Activated CD4-positive, alpha-beta T cell treated with anti-CD3 and anti-CD28 coated beads for 36 hours (primary cell): ENCODE measurements around the gene CYP4F2. TPM values are rescaled to one million over a fixed set of nuclear protein-coding genes. Genes with fewer than 3 reads are reported as not detected.
A peak's percentile ranks its signal among the peaks of the same experiment; 100 is the strongest.
"Not testable (repeated sequence)": the region's sequence is repeated elsewhere in the genome, so short reads cannot be mapped to it uniquely, and the experiment has no call there.

Source experiments
- ATAC-seq: fragments of 200-7000 bp; cut with Tn5 transposase; one replicate; pipeline ENCODE4 v1.10.0; 2021; ENCODE audit warnings: mild to moderate bottlenecking, moderate library complexity
- CTCF ChIA-PET: fragments of 350-600 bp; sonication (Branson Sonifier 250); formaldehyde crosslinking; loops from one replicate; lab custom pipeline; 2021; ENCODE audit warnings: antibody characterized with exemption; lab: Charles Lee
- POLR2A ChIA-PET: fragments of 350-600 bp; sonication (Branson Sonifier 250); formaldehyde crosslinking; loops from one replicate; lab custom pipeline; 2021; ENCODE audit warnings: antibody characterized with exemption, inconsistent platforms; lab: Charles Lee
- DNase-seq: peaks from one replicate; pipeline ENCODE4 v3.0.0-alpha.2; 2020
- H3K27ac Mint-ChIP-seq: one replicate; pipeline ENCODE4 v1.8.0; 2021; ENCODE audit warnings: mixed read lengths
- H3K27me3 Mint-ChIP-seq: one replicate; pipeline ENCODE4 v1.8.0; 2021; ENCODE audit warnings: mixed read lengths
- H3K36me3 Mint-ChIP-seq: one replicate; pipeline ENCODE4 v1.8.0; 2021; ENCODE audit warnings: low read depth, mixed read lengths
- H3K4me1 Mint-ChIP-seq: one replicate; pipeline ENCODE4 v1.8.0; 2021; ENCODE audit warnings: mixed read lengths
- H3K4me3 Mint-ChIP-seq: one replicate; pipeline ENCODE4 v1.8.0; 2021; ENCODE audit warnings: mild to moderate bottlenecking, moderate library complexity, mixed read lengths
- H3K9me3 Mint-ChIP-seq: one replicate; pipeline ENCODE4 v1.8.0; 2021; ENCODE audit warnings: low read depth, mixed read lengths
- intact Hi-C, 2 experiments: fragments of 100-400 bp; cut with DNase I in 1 of 2; cut with micrococcal nuclease in 1 of 2; formaldehyde crosslinking; loops; one replicate each; pipeline versions ENCODE4 v1.14.2 to v1.15.1; 2022 to 2024; cut with DNase I, micrococcal nuclease
- total RNA-seq, 2 experiments: library from RNA; stranded (reverse); gene quantifications; one replicate each; pipeline ENCODE4 v1.2.3, GENCODE V29; 2021

Gene CYP4F2
- total RNA-seq, 2 experiments from 2014 or later, result not detected

- DNase-seq, result no peak
- H3K27ac Mint-ChIP-seq, result no peak overlapping the region
- H3K27me3 Mint-ChIP-seq, result peaks cover 13% of the 10 kb centered on the region
- no peaks in the 10 kb centered on the region for H3K9me3 Mint-ChIP-seq
- no peaks in the 10 kb centered on the region for H3K36me3 Mint-ChIP-seq
- intact Hi-C loops, result no loop called here
- no peak overlapping the region for H3K4me3 Mint-ChIP-seq
- POLR2A ChIA-PET, result no interaction called here
- ATAC-seq, result no peak
- H3K4me1 Mint-ChIP-seq, result peaks cover 3% of the 10 kb centered on the region
- CTCF ChIA-PET, result interaction anchor here (0.7 to 1.3 kb wide), 3 partner anchors 10 to 998 kb away, joined by 3 to 4 read pairs (median 4); no protein-coding TSS in a partner anchor
These were observed 22.9 kb downstream of the CYP4F2 start for GRCh38 chr19:15874821-15875474.

- CTCF ChIA-PET, H3K9me3 Mint-ChIP-seq, ATAC-seq, POLR2A ChIA-PET, H3K27ac Mint-ChIP-seq, intact Hi-C loops, H3K4me1 Mint-ChIP-seq, H3K36me3 Mint-ChIP-seq, H3K4me3 Mint-ChIP-seq, DNase-seq: not testable (repeated sequence)
- H3K27me3 Mint-ChIP-seq, result peaks cover 11% of the 10 kb centered on the region
These were observed 24.1 kb downstream of the CYP4F2 start for GRCh38 chr19:15873771-15874170.

- no peak overlapping the region for H3K4me3 Mint-ChIP-seq
- peaks cover 3% of the 10 kb centered on the region for H3K4me1 Mint-ChIP-seq
- no peak overlapping the region for H3K27ac Mint-ChIP-seq
- H3K27me3 Mint-ChIP-seq, result peaks cover 10% of the 10 kb centered on the region
- ATAC-seq (peak; percentile 55), DNase-seq (peak; percentile 43)
- ChIA-PET CTCF (no interaction called here), POLR2A (interaction anchor here (0.6 kb wide), 1 partner anchor 235 kb away, joined by 3 read pairs; no protein-coding TSS in a partner anchor)
- no peaks in the 10 kb centered on the region for H3K9me3 Mint-ChIP-seq
- H3K36me3 Mint-ChIP-seq, result no peaks in the 10 kb centered on the region
- intact Hi-C loops, result no loop called here
These were observed 26.3 kb downstream of the CYP4F2 start for GRCh38 chr19:15871570-15871969.

- H3K36me3 Mint-ChIP-seq, result no peaks in the 10 kb centered on the region
- POLR2A ChIA-PET, result no interaction called here
- intact Hi-C loops, result loop anchor here in 1 of 2 experiments (1.0 to 5.0 kb wide), 2 partner anchors 58 to 241 kb away; no protein-coding TSS in a partner anchor
- H3K4me1 Mint-ChIP-seq, result peaks cover 3% of the 10 kb centered on the region
- CTCF ChIA-PET, result interaction anchor here (0.6 to 1.2 kb wide), 4 partner anchors 10 to 1047 kb away, joined by 3 read pairs; partner anchors contain the start of gene FAM32A
- peaks cover 8% of the 10 kb centered on the region for H3K27me3 Mint-ChIP-seq
- no peak overlapping the region for H3K27ac Mint-ChIP-seq
- ATAC-seq (no peak), DNase-seq (no peak)
- no peak overlapping the region for H3K4me3 Mint-ChIP-seq
- no peaks in the 10 kb centered on the region for H3K9me3 Mint-ChIP-seq
These were observed 28.0 kb downstream of the CYP4F2 start for GRCh38 chr19:15869873-15870272.

GRCh38 chr19:15869109-15869555, 28.7 kb downstream of the CYP4F2 start:
- Mint-ChIP-seq H3K4me1 (peaks cover 3% of the 10 kb centered on the region), H3K27me3 (peaks cover 5% of the 10 kb centered on the region), H3K4me3 (no peak overlapping the region), H3K36me3 (no peaks in the 10 kb centered on the region), H3K9me3 (no peaks in the 10 kb centered on the region), H3K27ac (no peak overlapping the region)
- peak; percentile 50 for DNase-seq
- intact Hi-C loops, result loop anchor here in 1 of 2 experiments (1.0 to 5.0 kb wide), 2 partner anchors 57 to 240 kb away; no protein-coding TSS in a partner anchor
- peak; percentile 74 for ATAC-seq
- ChIA-PET POLR2A (no interaction called here), CTCF (interaction anchor here (0.6 to 1.2 kb wide), 4 partner anchors 11 to 316 kb away, joined by 3 read pairs; partner anchors contain the start of gene FAM32A)

- ChIA-PET POLR2A (interaction anchor here (0.6 kb wide), 1 partner anchor 883 kb away, joined by 3 read pairs; no protein-coding TSS in a partner anchor), CTCF (no interaction called here)
- no peaks in the 10 kb centered on the region for H3K27me3 Mint-ChIP-seq
- H3K4me3 Mint-ChIP-seq, result no peak overlapping the region
- no peaks in the 10 kb centered on the region for H3K9me3 Mint-ChIP-seq
- intact Hi-C loops, result loop anchor here in 1 of 2 experiments (5.0 kb wide), 1 partner anchor 54 kb away; no protein-coding TSS in a partner anchor
- ATAC-seq (no peak), DNase-seq (no peak)
- no peaks in the 10 kb centered on the region for H3K36me3 Mint-ChIP-seq
- no peak overlapping the region for H3K27ac Mint-ChIP-seq
- H3K4me1 Mint-ChIP-seq, result peaks cover 1% of the 10 kb centered on the region
These were observed 31.2 kb downstream of the CYP4F2 start for GRCh38 chr19:15866636-15867035.

GRCh38 chr19:15864824-15865223, 33.0 kb downstream of the CYP4F2 start:
- ChIA-PET POLR2A (interaction anchor here (0.6 kb wide), 1 partner anchor 250 kb away, joined by 6 read pairs; no protein-coding TSS in a partner anchor), CTCF (interaction anchor here (0.9 to 1.7 kb wide), 3 partner anchors 11 to 234 kb away, joined by 4 read pairs; no protein-coding TSS in a partner anchor)
- H3K27ac Mint-ChIP-seq, result no peak overlapping the region
- no peaks in the 10 kb centered on the region for H3K4me1 Mint-ChIP-seq
- H3K9me3 Mint-ChIP-seq, result no peaks in the 10 kb centered on the region
- DNase-seq (no peak), ATAC-seq (no peak)
- intact Hi-C loops, result loop anchor here in 1 of 2 experiments (5.0 kb wide), 1 partner anchor 53 kb away; no protein-coding TSS in a partner anchor
- no peak overlapping the region for H3K4me3 Mint-ChIP-seq
- no peaks in the 10 kb centered on the region for H3K36me3 Mint-ChIP-seq
- H3K27me3 Mint-ChIP-seq, result peaks cover 2% of the 10 kb centered on the region

- Mint-ChIP-seq H3K4me1 (no peaks in the 10 kb centered on the region), H3K27ac (no peak overlapping the region), H3K36me3 (no peaks in the 10 kb centered on the region), H3K9me3 (no peaks in the 10 kb centered on the region), H3K27me3 (peaks cover 2% of the 10 kb centered on the region), H3K4me3 (no peak overlapping the region)
- ChIA-PET POLR2A (no interaction called here), CTCF (interaction anchor here (0.9 kb wide), 1 partner anchor 196 kb away, joined by 3 read pairs; no protein-coding TSS in a partner anchor)
- intact Hi-C loops, result no loop called here
- ATAC-seq (no peak), DNase-seq (no peak)
These were observed 34.6 kb downstream of the CYP4F2 start for GRCh38 chr19:15863272-15863671.

GRCh38 chr19:15862444-15862843, 35.4 kb downstream of the CYP4F2 start:
- no peaks in the 10 kb centered on the region for H3K9me3 Mint-ChIP-seq
- no peak for DNase-seq
- H3K27ac Mint-ChIP-seq, result no peak overlapping the region
- H3K4me1 Mint-ChIP-seq, result no peaks in the 10 kb centered on the region
- intact Hi-C loops, result no loop called here
- H3K4me3 Mint-ChIP-seq, result no peak overlapping the region
- H3K27me3 Mint-ChIP-seq, result peaks cover 2% of the 10 kb centered on the region
- ChIA-PET POLR2A (no interaction called here), CTCF (interaction anchor here (1.1 kb wide), 1 partner anchor 10 kb away, joined by 3 read pairs; no protein-coding TSS in a partner anchor)
- no peaks in the 10 kb centered on the region for H3K36me3 Mint-ChIP-seq
- no peak for ATAC-seq

GRCh38 chr19:15860522-15860921, 37.4 kb downstream of the CYP4F2 start:
- no peaks in the 10 kb centered on the region for H3K4me1 Mint-ChIP-seq
- H3K27me3 Mint-ChIP-seq, result peaks cover 2% of the 10 kb centered on the region
- H3K27ac Mint-ChIP-seq, result no peak overlapping the region
- DNase-seq (no peak), ATAC-seq (no peak)
- intact Hi-C loops, result no loop called here
- H3K9me3 Mint-ChIP-seq, result no peaks in the 10 kb centered on the region
- ChIA-PET POLR2A (no interaction called here), CTCF (no interaction called here)
- H3K4me3 Mint-ChIP-seq, result no peak overlapping the region
- H3K36me3 Mint-ChIP-seq, result no peaks in the 10 kb centered on the region

- Mint-ChIP-seq H3K4me1 (no peaks in the 10 kb centered on the region), H3K4me3 (no peak overlapping the region), H3K27ac (no peak overlapping the region), H3K9me3 (no peaks in the 10 kb centered on the region), H3K36me3 (no peaks in the 10 kb centered on the region), H3K27me3 (peaks cover 2% of the 10 kb centered on the region)
- no peak for DNase-seq
- CTCF ChIA-PET, result no interaction called here
- intact Hi-C loops, result no loop called here
- ATAC-seq, result no peak
- POLR2A ChIA-PET, result no interaction called here
These were observed 38.7 kb downstream of the CYP4F2 start for GRCh38 chr19:15859187-15859586.
